HEK293 (cell line): ENCODE data around the gene SLAIN2.

Experiments
- FEZF1 ChIP-seq: fragments of 450-650 bp; formaldehyde crosslinking; IDR thresholded peaks from 2 replicates; pipeline ENCODE4 v1.5.1; 2016; ENCODE audit warnings: missing biosample characterization, missing genetic modification characterization
- GFI1B ChIP-seq: fragments of 450-650 bp; formaldehyde crosslinking; IDR thresholded peaks from 2 replicates; pipeline ENCODE4 v1.5.1; 2016; ENCODE audit warnings: missing biosample characterization, missing genetic modification characterization
- GLI4 ChIP-seq: fragments of 450-650 bp; formaldehyde crosslinking; IDR thresholded peaks from 2 replicates; pipeline ENCODE4 v1.5.1; 2016; ENCODE audit warnings: missing biosample characterization, missing genetic modification characterization
- GLIS2 ChIP-seq: fragments of 450-650 bp; formaldehyde crosslinking; IDR thresholded peaks from 2 replicates; pipeline ENCODE4 v1.5.1; 2016; ENCODE audit warnings: missing biosample characterization, missing genetic modification characterization
- HOXD13 ChIP-seq: sonication (generic); formaldehyde crosslinking; IDR thresholded peaks from 2 replicates; pipeline ENCODE4 v1.8.0; 2022; ENCODE audit warnings: missing genetic modification reagents, borderline replicate concordance
- KLF1 ChIP-seq: fragments of 450-650 bp; formaldehyde crosslinking; IDR thresholded peaks from 2 replicates; pipeline ENCODE4 v1.5.1; 2016; ENCODE audit warnings: missing biosample characterization, missing genetic modification characterization
- OSR2 ChIP-seq: fragments of 450-650 bp; formaldehyde crosslinking; IDR thresholded peaks from 2 replicates; pipeline ENCODE4 v1.5.1; 2016; ENCODE audit warnings: missing biosample characterization, missing genetic modification characterization
- PRDM1 ChIP-seq: fragments of 450-650 bp; formaldehyde crosslinking; IDR thresholded peaks from 2 replicates; pipeline ENCODE4; 2016; ENCODE audit warnings: missing biosample characterization, missing genetic modification characterization
- PRDM6 ChIP-seq: fragments of 450-650 bp; formaldehyde crosslinking; IDR thresholded peaks from 2 replicates; pipeline ENCODE4 v1.5.1; 2017; ENCODE audit warnings: missing biosample characterization, missing genetic modification characterization
- SCRT2 ChIP-seq: fragments of 450-650 bp; formaldehyde crosslinking; IDR thresholded peaks from 2 replicates; pipeline ENCODE4 v1.5.1; 2016; ENCODE audit warnings: missing biosample characterization, missing genetic modification characterization
- SP7 ChIP-seq: fragments of 450-650 bp; formaldehyde crosslinking; IDR thresholded peaks from 2 replicates; pipeline ENCODE4 v1.5.1; 2016; ENCODE audit warnings: missing biosample characterization, missing genetic modification characterization
- TCF7L2 ChIP-seq: IDR thresholded peaks from 2 replicates; pipeline ENCODE4 v1.6.1; 2011; ENCODE audit warnings: low read depth, mild to moderate bottlenecking, inconsistent platforms, low read length, moderate library complexity, borderline replicate concordance
- TRIM28 ChIP-seq: IDR thresholded peaks from 2 replicates; pipeline ENCODE4 v1.6.1; 2011; ENCODE audit warnings: low read length, control low read depth, borderline replicate concordance
- ZBTB21 ChIP-seq: fragments of 450-650 bp; formaldehyde crosslinking; IDR thresholded peaks from 2 replicates; pipeline ENCODE4 v1.5.1; 2017; ENCODE audit warnings: missing biosample characterization, missing genetic modification characterization
- ZNF140 ChIP-seq: fragments of 450-650 bp; formaldehyde crosslinking; IDR thresholded peaks from 2 replicates; pipeline ENCODE4 v1.5.1; 2016; ENCODE audit warnings: missing biosample characterization, missing genetic modification characterization
- ZNF211 ChIP-seq: fragments of 450-650 bp; formaldehyde crosslinking; IDR thresholded peaks from 2 replicates; pipeline ENCODE4 v1.5.1; 2016; ENCODE audit warnings: low read depth, missing biosample characterization, missing genetic modification characterization
- ZNF223 ChIP-seq: fragments of 450-650 bp; formaldehyde crosslinking; IDR thresholded peaks from 2 replicates; pipeline ENCODE4 v1.5.1; 2016; ENCODE audit warnings: missing biosample characterization, missing genetic modification characterization
- ZNF280D ChIP-seq: fragments of 450-650 bp; formaldehyde crosslinking; IDR thresholded peaks from 2 replicates; pipeline ENCODE4 v1.5.1; 2016; ENCODE audit warnings: missing biosample characterization, missing genetic modification characterization
- ZNF324 ChIP-seq: fragments of 450-650 bp; formaldehyde crosslinking; IDR thresholded peaks from 2 replicates; pipeline ENCODE4 v1.5.1; 2016; ENCODE audit warnings: missing biosample characterization, missing genetic modification characterization
- ZNF335 ChIP-seq: fragments of 450-650 bp; formaldehyde crosslinking; conservative IDR thresholded peaks from 2 replicates; pipeline ENCODE4 v1.5.1; 2016; ENCODE audit warnings: missing biosample characterization, missing genetic modification characterization
- ZNF391 ChIP-seq: fragments of 450-650 bp; formaldehyde crosslinking; IDR thresholded peaks from 2 replicates; pipeline ENCODE4 v1.5.1; 2016; ENCODE audit warnings: low read depth, missing biosample characterization, missing genetic modification characterization, borderline replicate concordance
- ZNF555 ChIP-seq: fragments of 450-650 bp; formaldehyde crosslinking; conservative IDR thresholded peaks from 2 replicates; pipeline ENCODE4 v1.5.1; 2017; ENCODE audit warnings: missing biosample characterization, mild to moderate bottlenecking, missing genetic modification characterization, inconsistent platforms
- ZNF560 ChIP-seq: fragments of 450-650 bp; formaldehyde crosslinking; IDR thresholded peaks from 2 replicates; pipeline ENCODE4 v1.5.1; 2017; ENCODE audit warnings: missing biosample characterization, missing genetic modification characterization, borderline replicate concordance
- ZNF600 ChIP-seq: fragments of 450-650 bp; formaldehyde crosslinking; IDR thresholded peaks from 2 replicates; pipeline ENCODE4 v1.5.1; 2016; ENCODE audit warnings: missing biosample characterization, missing genetic modification characterization
- ZNF658 ChIP-seq: fragments of 450-650 bp; formaldehyde crosslinking; IDR thresholded peaks from 2 replicates; pipeline ENCODE4; 2016; ENCODE audit warnings: missing biosample characterization, missing genetic modification characterization
- ZNF747 ChIP-seq: fragments of 450-650 bp; formaldehyde crosslinking; IDR thresholded peaks from 2 replicates; pipeline ENCODE4 v1.5.1; 2016; ENCODE audit warnings: missing biosample characterization, missing genetic modification characterization
- TF ChIP-seq, protein P1 (sequence below): fragments of 450-650 bp; formaldehyde crosslinking; IDR thresholded peaks from 2 replicates; pipeline ENCODE4 v1.5.1; 2017; ENCODE audit warnings: missing biosample characterization, mild to moderate bottlenecking, missing genetic modification characterization, moderate library complexity
- TF ChIP-seq, protein P2 (sequence below): fragments of 450-650 bp; formaldehyde crosslinking; IDR thresholded peaks from 2 replicates; pipeline ENCODE4 v1.5.1; 2016; ENCODE audit warnings: missing biosample characterization, missing genetic modification characterization
- TF ChIP-seq, protein P3 (sequence below): fragments of 450-650 bp; formaldehyde crosslinking; IDR thresholded peaks from 2 replicates; pipeline ENCODE4 v1.5.1; 2016; ENCODE audit warnings: missing biosample characterization, missing genetic modification characterization
- TF ChIP-seq, protein P4 (sequence below): fragments of 450-650 bp; formaldehyde crosslinking; IDR thresholded peaks from 2 replicates; pipeline ENCODE4 v1.5.1; 2016; ENCODE audit warnings: missing biosample characterization, missing genetic modification characterization, borderline replicate concordance

SLAIN2 gene

GRCh38 chr4:48333587-48333986, 7.7 kb upstream of the SLAIN2 start (continued):
- TF ChIP-seq, protein P1, sequence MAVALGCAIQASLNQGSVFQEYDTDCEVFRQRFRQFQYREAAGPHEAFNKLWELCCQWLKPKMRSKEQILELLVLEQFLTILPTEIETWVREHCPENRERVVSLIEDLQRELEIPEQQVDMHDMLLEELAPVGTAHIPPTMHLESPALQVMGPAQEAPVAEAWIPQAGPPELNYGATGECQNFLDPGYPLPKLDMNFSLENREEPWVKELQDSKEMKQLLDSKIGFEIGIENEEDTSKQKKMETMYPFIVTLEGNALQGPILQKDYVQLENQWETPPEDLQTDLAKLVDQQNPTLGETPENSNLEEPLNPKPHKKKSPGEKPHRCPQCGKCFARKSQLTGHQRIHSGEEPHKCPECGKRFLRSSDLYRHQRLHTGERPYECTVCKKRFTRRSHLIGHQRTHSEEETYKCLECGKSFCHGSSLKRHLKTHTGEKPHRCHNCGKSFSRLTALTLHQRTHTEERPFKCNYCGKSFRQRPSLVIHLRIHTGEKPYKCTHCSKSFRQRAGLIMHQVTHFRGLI (tag by site-specific recombination): no peak
- TF ChIP-seq ZNF335 (tag by site-specific recombination): 0 out of 2 replicates have a peak, but pooled peaks have one; percentile 15
- TF ChIP-seq, protein P2, sequence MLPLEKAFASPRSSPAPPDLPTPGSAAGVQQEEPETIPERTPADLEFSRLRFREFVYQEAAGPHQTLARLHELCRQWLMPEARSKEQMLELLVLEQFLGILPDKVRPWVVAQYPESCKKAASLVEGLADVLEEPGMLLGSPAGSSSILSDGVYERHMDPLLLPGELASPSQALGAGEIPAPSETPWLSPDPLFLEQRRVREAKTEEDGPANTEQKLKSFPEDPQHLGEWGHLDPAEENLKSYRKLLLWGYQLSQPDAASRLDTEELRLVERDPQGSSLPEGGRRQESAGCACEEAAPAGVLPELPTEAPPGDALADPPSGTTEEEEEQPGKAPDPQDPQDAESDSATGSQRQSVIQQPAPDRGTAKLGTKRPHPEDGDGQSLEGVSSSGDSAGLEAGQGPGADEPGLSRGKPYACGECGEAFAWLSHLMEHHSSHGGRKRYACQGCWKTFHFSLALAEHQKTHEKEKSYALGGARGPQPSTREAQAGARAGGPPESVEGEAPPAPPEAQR (tag by site-specific recombination): no peak
- no peak for TF ChIP-seq KLF1
- TF ChIP-seq ZNF324: no peak
- no peak for TF ChIP-seq ZNF223 (tag by site-specific recombination)
- TF ChIP-seq ZNF600 (tag by site-specific recombination): no peak
- 0 out of 2 replicates have a peak, but pooled peaks have one; percentile 25 for TF ChIP-seq SP7 (tag by site-specific recombination)
- no peak for TF ChIP-seq GFI1B (tag by site-specific recombination)
- no peak for TF ChIP-seq HOXD13 (CRISPR knock-in tag)
- TF ChIP-seq, protein P3, sequence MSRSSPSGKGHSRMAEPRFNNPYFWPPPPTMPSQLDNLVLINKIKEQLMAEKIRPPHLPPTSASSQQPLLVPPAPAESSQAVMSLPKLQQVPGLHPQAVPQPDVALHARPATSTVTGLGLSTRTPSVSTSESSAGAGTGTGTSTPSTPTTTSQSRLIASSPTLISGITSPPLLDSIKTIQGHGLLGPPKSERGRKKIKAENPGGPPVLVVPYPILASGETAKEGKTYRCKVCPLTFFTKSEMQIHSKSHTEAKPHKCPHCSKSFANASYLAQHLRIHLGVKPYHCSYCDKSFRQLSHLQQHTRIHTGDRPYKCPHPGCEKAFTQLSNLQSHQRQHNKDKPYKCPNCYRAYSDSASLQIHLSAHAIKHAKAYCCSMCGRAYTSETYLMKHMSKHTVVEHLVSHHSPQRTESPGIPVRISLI (tag by site-specific recombination): peak; percentile 64
- no peak for TF ChIP-seq ZNF560
- TF ChIP-seq PRDM6 (tag by site-specific recombination): peak; percentile 66
- TF ChIP-seq TCF7L2: peak; percentile 66; the same call in 1 of the 2 replicates
- no peak for TF ChIP-seq PRDM1 (tag by site-specific recombination)
- no peak for TF ChIP-seq ZNF658 (tag by site-specific recombination)
- TF ChIP-seq GLI4: no peak
- TF ChIP-seq TRIM28: no peak
- no peak for TF ChIP-seq ZNF211 (tag by site-specific recombination)
- peak; percentile 84 for TF ChIP-seq SCRT2 (tag by site-specific recombination)
- TF ChIP-seq, protein P4, sequence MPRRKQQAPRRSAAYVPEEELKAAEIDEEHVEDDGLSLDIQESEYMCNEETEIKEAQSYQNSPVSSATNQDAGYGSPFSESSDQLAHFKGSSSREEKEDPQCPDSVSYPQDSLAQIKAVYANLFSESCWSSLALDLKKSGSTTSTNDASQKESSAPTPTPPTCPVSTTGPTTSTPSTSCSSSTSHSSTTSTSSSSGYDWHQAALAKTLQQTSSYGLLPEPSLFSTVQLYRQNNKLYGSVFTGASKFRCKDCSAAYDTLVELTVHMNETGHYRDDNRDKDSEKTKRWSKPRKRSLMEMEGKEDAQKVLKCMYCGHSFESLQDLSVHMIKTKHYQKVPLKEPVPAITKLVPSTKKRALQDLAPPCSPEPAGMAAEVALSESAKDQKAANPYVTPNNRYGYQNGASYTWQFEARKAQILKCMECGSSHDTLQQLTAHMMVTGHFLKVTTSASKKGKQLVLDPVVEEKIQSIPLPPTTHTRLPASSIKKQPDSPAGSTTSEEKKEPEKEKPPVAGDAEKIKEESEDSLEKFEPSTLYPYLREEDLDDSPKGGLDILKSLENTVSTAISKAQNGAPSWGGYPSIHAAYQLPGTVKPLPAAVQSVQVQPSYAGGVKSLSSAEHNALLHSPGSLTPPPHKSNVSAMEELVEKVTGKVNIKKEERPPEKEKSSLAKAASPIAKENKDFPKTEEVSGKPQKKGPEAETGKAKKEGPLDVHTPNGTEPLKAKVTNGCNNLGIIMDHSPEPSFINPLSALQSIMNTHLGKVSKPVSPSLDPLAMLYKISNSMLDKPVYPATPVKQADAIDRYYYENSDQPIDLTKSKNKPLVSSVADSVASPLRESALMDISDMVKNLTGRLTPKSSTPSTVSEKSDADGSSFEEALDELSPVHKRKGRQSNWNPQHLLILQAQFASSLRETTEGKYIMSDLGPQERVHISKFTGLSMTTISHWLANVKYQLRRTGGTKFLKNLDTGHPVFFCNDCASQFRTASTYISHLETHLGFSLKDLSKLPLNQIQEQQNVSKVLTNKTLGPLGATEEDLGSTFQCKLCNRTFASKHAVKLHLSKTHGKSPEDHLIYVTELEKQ (tag by site-specific recombination): no peak
- TF ChIP-seq ZNF747 (tag by site-specific recombination): no peak
- TF ChIP-seq ZNF391: no peak
- TF ChIP-seq GLIS2: no peak
- TF ChIP-seq ZNF555 (tag by site-specific recombination): no peak
- peak; percentile 85 for TF ChIP-seq OSR2 (tag by site-specific recombination)
- TF ChIP-seq ZNF280D (tag by site-specific recombination): no peak
- TF ChIP-seq ZNF140 (tag by site-specific recombination): no peak
- TF ChIP-seq FEZF1 (tag by site-specific recombination): peak; percentile 71
- no peak for TF ChIP-seq ZBTB21
- TF ChIP-seq, all 188 proteins: peak for 8
